GM12865 (cell line): ENCODE results near the gene TEKT5.
"Not testable (repeated sequence)": the region's sequence is repeated elsewhere in the genome, so short reads cannot be mapped to it uniquely, and the experiment has no call there.

Experiments
- DNase-seq: peaks from one replicate; pipeline ENCODE4 v3.0.0; 2010; ENCODE audit warnings: low read depth
- H3K4me3 ChIP-seq: 2 replicates; pipeline ENCODE4 v1.5.1; 2011; ENCODE audit warnings: mild to moderate bottlenecking, low read depth, low read length, control low read depth
- CTCF ChIP-seq: IDR thresholded peaks from 2 replicates; pipeline ENCODE4 v1.5.1; 2011; ENCODE audit warnings: low read length, control low read depth, low read depth, inconsistent platforms; ENCODE audit not compliant: insufficient read depth; ENCODE audit errors: missing control alignments

The TEKT5 gene

GRCh38 chr16:10652730-10653590 is 41.8 kb downstream of the TEKT5 start:
- no peak for DNase-seq
- TF ChIP-seq CTCF, result no peak
- no peak overlapping the region for H3K4me3 ChIP-seq

DNA sequence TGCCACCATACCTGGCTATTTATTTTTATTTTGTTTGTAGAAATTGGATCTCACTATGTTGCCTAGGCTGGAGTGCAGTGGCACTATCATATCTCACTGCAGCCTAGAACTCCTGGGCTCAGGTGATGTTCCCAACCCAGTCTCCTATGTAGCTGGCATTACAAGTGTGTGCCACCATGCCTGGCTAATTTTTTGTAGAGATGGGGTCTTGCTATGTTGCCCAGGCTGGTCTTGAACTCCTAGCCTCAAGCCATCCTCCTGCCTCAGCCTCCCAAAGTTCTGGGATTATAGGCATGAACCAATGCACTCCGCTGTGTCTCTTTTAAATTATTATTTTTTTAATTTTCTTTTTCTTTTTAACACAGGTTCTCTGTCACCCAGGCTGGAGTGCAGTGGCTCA is 45.6 kb downstream of the TEKT5 start:
- H3K4me3 ChIP-seq, DNase-seq: not testable (repeated sequence)

DNA sequence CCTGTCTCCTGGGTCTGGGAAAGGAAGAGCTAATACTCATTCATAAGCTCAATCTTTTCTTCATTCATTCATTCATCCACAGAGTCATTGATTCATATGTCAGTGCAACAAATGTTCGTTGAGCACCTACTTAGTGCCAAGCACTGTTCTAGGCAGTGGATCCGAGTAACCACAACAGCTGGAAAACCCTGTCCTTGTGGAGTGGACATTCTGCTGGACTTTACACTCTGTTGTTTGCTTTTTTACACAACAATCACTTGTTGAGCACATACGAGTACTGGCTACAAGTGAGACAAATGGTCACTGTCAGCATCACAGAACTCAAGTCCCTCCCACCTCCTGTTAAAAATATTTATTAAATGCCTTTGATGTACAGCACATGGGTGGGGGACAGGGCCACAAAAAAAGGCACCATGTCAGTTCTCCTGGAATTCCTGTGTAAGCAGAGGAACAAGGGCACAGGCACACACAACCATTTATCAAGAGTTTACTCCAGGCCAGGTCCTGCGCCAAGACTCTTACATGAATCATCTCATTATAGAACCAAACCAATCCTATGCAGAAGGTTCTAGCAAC is 46.9 kb downstream of the TEKT5 start:
- TF ChIP-seq CTCF, result no peak
- DNase-seq, result no peak
- no peak overlapping the region for H3K4me3 ChIP-seq

GRCh38 chr16:10647264-10647720 is 47.4 kb downstream of the TEKT5 start:
- no peak for DNase-seq
- H3K4me3 ChIP-seq, result no peak overlapping the region
- TF ChIP-seq CTCF, result no peak

GRCh38 chr16:10646581-10647263 is 48.0 kb downstream of the TEKT5 start:
- no peak for TF ChIP-seq CTCF
- no peak for DNase-seq
- no peak overlapping the region for H3K4me3 ChIP-seq

DNA sequence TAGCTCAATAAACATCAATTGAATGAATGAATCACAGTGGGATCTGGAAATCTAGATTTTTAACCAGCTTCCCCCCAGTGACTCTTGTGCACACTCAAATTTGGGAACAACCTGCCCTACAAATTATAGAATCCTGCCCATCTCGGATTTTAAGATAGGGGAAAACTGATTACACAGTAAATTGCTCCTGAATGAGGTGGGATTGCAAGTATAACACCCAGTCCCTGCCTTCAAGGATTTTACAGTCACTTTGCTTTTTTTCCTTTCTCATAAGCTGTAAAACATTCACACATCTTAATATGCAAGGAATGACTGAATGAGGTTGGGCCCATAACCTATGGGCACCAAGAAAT is 48.5 kb downstream of the TEKT5 start:
- H3K4me3 ChIP-seq, result no peak overlapping the region
- no peak for DNase-seq
- no peak for TF ChIP-seq CTCF

GRCh38 chr16:10644092-10644491 is 50.6 kb downstream of the TEKT5 start:
- no peak overlapping the region for H3K4me3 ChIP-seq
- TF ChIP-seq CTCF, result no peak
- no peak for DNase-seq
